A549 (cell line): ENCODE results near the gene ALB. TPM values are rescaled to one million over a fixed set of nuclear protein-coding genes. Genes with fewer than 3 reads are reported as not detected.

Source experiments
- ATAC-seq, 2 experiments: fragments of 200-7000 bp in 1 of 2; fragments of >200 bp in 1 of 2; cut with Nextera tagmentation in 1 of 2; cut with Tn5 transposase in 1 of 2; 3 replicates each; pipeline versions ENCODE4 v1.8.0 to v1.9.1; 2018 to 2020; ENCODE audit warnings: mild to moderate bottlenecking in 1 of 2, moderate library complexity in 1 of 2
- CTCF ChIA-PET: fragments of 300-600 bp; sonication (Branson Sonifier 250); formaldehyde crosslinking; extraction: SDS; loops from one replicate; lab custom pipeline; 2021; ENCODE audit warnings: antibody characterized with exemption, inconsistent platforms; lab: Yijun Ruan, JAX
- POLR2A ChIA-PET: fragments of 350-600 bp; formaldehyde crosslinking; extraction: SDS; loops from one replicate; lab custom pipeline; 2021; ENCODE audit warnings: antibody characterized with exemption, inconsistent platforms; lab: Yijun Ruan, JAX
- DNase-seq, 2 experiments: peaks; one replicate each; pipeline versions ENCODE4 v3.0.0 to v3.0.0-alpha.2; 2011 to 2016; ENCODE audit warnings: low read depth in 1 of 2, low spot score in 1 of 2
- FAIRE-seq: peaks from 2 replicates; lab custom pipeline; 2011; peaks lifted over from hg19 to GRCh38; lab: Jason Lieb, UNC
- H3K27ac ChIP-seq, 2 experiments: fragments of >200 bp; sonication (Bioruptor Twin); formaldehyde crosslinking; 3 replicates each; pipeline ENCODE4 v1.5.1; 2016 to 2017
- H3K4me1 ChIP-seq: fragments of >200 bp; sonication (Bioruptor Twin); formaldehyde crosslinking; 3 replicates; pipeline ENCODE4 v1.6.1; 2016
- H3K4me2 ChIP-seq: fragments of >200 bp; sonication (Bioruptor Twin); formaldehyde crosslinking; 3 replicates; pipeline ENCODE4 v1.6.1; 2016
- H3K4me3 ChIP-seq: fragments of >200 bp; sonication (Bioruptor Twin); formaldehyde crosslinking; 3 replicates; pipeline ENCODE4 v1.5.1; 2016
- H3K9me3 ChIP-seq: fragments of >200 bp; sonication (Bioruptor Twin); formaldehyde crosslinking; 3 replicates; pipeline ENCODE4 v1.6.1; 2016
- BHLHE40 ChIP-seq: IDR thresholded peaks from 2 replicates; pipeline ENCODE4 v1.6.1; 2012; ENCODE audit warnings: low read depth, low read length, inconsistent platforms
- CEBPB ChIP-seq, 2 experiments: fragments of >200 bp in 1 of 2; sonication (Bioruptor Twin) in 1 of 2; formaldehyde crosslinking in 1 of 2; IDR thresholded peaks; 2 replicates each; pipeline ENCODE4 v1.6.1; 2012 to 2016
- EP300 ChIP-seq, 2 experiments: fragments of >200 bp; sonication (Bioruptor Twin); formaldehyde crosslinking; IDR thresholded peaks; 2 replicates in 1 of 2; 3 replicates in 1 of 2; pipeline ENCODE4 v1.6.1; 2016 to 2017
- ESRRA ChIP-seq: fragments of 150-350 bp; IDR thresholded peaks from 2 replicates; pipeline ENCODE4 v1.6.1; 2014; ENCODE audit warnings: mild to moderate bottlenecking, low read length, borderline replicate concordance
- FOSB ChIP-seq: fragments of 250-450 bp; sonication (Bioruptor Pico); IDR thresholded peaks from 2 replicates; pipeline ENCODE4 v1.5.0; 2020; ENCODE audit warnings: mild to moderate bottlenecking, moderate library complexity
- FOSL2 ChIP-seq, 2 experiments: fragments of 450-650 bp in 1 of 2; fragments of >200 bp in 1 of 2; sonication (Bioruptor Twin) in 1 of 2; formaldehyde crosslinking; IDR thresholded peaks; 2 replicates each; pipeline versions ENCODE4 v1.5.0 to v1.6.1; 2016 to 2020; ENCODE audit warnings: mild to moderate bottlenecking in 1 of 2, moderate library complexity in 1 of 2
- GATA3 ChIP-seq: IDR thresholded peaks from 2 replicates; pipeline ENCODE4 v1.6.1; 2012; ENCODE audit warnings: borderline replicate concordance
- HDAC2 ChIP-seq: fragments of 200-600 bp; sonication (generic); IDR thresholded peaks from 2 replicates; pipeline ENCODE4 v1.6.1; 2016
- HEYL ChIP-seq: fragments of 250-450 bp; sonication (Bioruptor Pico); IDR thresholded peaks from 2 replicates; pipeline ENCODE4 v1.8.0; 2021; ENCODE audit warnings: mild to moderate bottlenecking, moderate library complexity
- JUN ChIP-seq, 2 experiments: fragments of >200 bp; sonication (Bioruptor Twin); formaldehyde crosslinking; IDR thresholded peaks; 2 replicates in 1 of 2; 3 replicates in 1 of 2; pipeline ENCODE4 v1.6.1; 2016 to 2017
- JUNB ChIP-seq: fragments of >200 bp; sonication (Bioruptor Twin); formaldehyde crosslinking; IDR thresholded peaks from 2 replicates; pipeline ENCODE4 v1.6.1; 2016
- KDM1A ChIP-seq: fragments of 200-600 bp; sonication (generic); IDR thresholded peaks from 2 replicates; pipeline ENCODE4 v1.6.1; 2016; ENCODE audit warnings: low read depth, mild to moderate bottlenecking
- MAFK ChIP-seq: fragments of 450-650 bp; IDR thresholded peaks from 2 replicates; pipeline ENCODE4 v1.6.1; 2014; ENCODE audit not compliant: partially characterized antibody
- NFE2L2 ChIP-seq: fragments of 150-350 bp; conservative IDR thresholded peaks from 2 replicates; pipeline ENCODE4 v1.6.1; 2014; ENCODE audit warnings: low read length
- NPAS2 ChIP-seq: fragments of 250-450 bp; sonication (Bioruptor Pico); IDR thresholded peaks from 2 replicates; pipeline ENCODE4 v1.8.0; 2022; ENCODE audit warnings: mild to moderate bottlenecking, moderate library complexity, borderline replicate concordance
- RNF2 ChIP-seq: fragments of 200-600 bp; sonication (generic); IDR thresholded peaks from 2 replicates; pipeline ENCODE4 v1.6.1; 2016; ENCODE audit warnings: low read depth, mild to moderate bottlenecking, antibody characterized with exemption, moderate library complexity, borderline replicate concordance
- SMC3 ChIP-seq: fragments of >200 bp; sonication (Bioruptor Twin); formaldehyde crosslinking; IDR thresholded peaks from 3 replicates; pipeline ENCODE4 v1.6.1; 2018; ENCODE audit warnings: inconsistent platforms
- ZC3H11A ChIP-seq: fragments of 450-650 bp; IDR thresholded peaks from 2 replicates; pipeline ENCODE4 v1.6.1; 2014; ENCODE audit warnings: antibody characterized with exemption, mild to moderate bottlenecking
- ZFP36 ChIP-seq: fragments of 450-650 bp; IDR thresholded peaks from 2 replicates; pipeline ENCODE4 v1.6.1; 2014; ENCODE audit warnings: borderline replicate concordance; ENCODE audit not compliant: partially characterized antibody
- WGBS: methylation state at CpG from one replicate; pipeline ENCODE4 v1.1.6; 2017; ENCODE audit errors: missing lambda C conversion rate; 5-methylcytosine and 5-hydroxymethylcytosine counted together
- polyA plus RNA-seq, 4 experiments: library from polyadenylated mRNA; depleted of rRNA in 3 of 4; stranded (reverse); fragments of >200 nt; fragmentation: RNase III in 1 of 4; extraction: RNeasy Plus Mini Kit Qiagen cat#74134 plus additional on column Dnase treatment in 1 of 4; gene quantifications; 2 replicates in 3 of 4; 3 replicates in 1 of 4; pipeline ENCODE4 v1.2.3, GENCODE V29; 2011 to 2017
- TF ChIP-seq, protein P1 (sequence below): fragments of 200-600 bp; sonication (generic); IDR thresholded peaks from 2 replicates; pipeline ENCODE4 v1.6.1; 2016; ENCODE audit warnings: antibody characterized with exemption, mild to moderate bottlenecking, moderate library complexity
- TF ChIP-seq, protein P2 (sequence below): IDR thresholded peaks from 2 replicates; pipeline ENCODE4 v1.6.1; 2012
- TF ChIP-seq, protein P3 (sequence below): fragments of 250-450 bp; sonication (Bioruptor Pico); IDR thresholded peaks from 2 replicates; pipeline ENCODE4 v1.5.0; 2020; ENCODE audit warnings: low read depth, mild to moderate bottlenecking, moderate library complexity
- TF ChIP-seq, protein P4 (sequence below): fragments of 250-450 bp; sonication (Bioruptor Pico); IDR thresholded peaks from 2 replicates; pipeline ENCODE4 v1.5.0; 2021; ENCODE audit warnings: mild to moderate bottlenecking, moderate library complexity, borderline replicate concordance
- TF ChIP-seq, protein P5 (sequence below): IDR thresholded peaks from 2 replicates; pipeline ENCODE4 v1.6.1; 2012
- TF ChIP-seq, protein P6 (sequence below): fragments of 450-650 bp; IDR thresholded peaks from 2 replicates; pipeline ENCODE4 v1.6.1; 2014; ENCODE audit warnings: antibody characterized with exemption
- TF ChIP-seq, protein P7 (sequence below): fragments of 150-350 bp; IDR thresholded peaks from 2 replicates; pipeline ENCODE4 v1.6.1; 2014; ENCODE audit warnings: low read depth, mild to moderate bottlenecking, low read length

The ALB gene
- polyA plus RNA-seq, 2 of the 4 experiments (the other 2 are of a cell fraction), result 0.10 to 0.25 TPM

DNA sequence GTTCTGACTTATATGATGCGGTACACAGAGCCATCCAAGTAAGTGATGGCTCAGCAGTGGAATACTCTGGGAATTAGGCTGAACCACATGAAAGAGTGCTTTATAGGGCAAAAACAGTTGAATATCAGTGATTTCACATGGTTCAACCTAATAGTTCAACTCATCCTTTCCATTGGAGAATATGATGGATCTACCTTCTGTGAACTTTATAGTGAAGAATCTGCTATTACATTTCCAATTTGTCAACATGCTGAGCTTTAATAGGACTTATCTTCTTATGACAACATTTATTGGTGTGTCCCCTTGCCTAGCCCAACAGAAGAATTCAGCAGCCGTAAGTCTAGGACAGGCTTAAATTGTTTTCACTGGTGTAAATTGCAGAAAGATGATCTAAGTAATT, 16.5 kb downstream of the ALB start:
- CTCF ChIA-PET, result no interaction called here
- WGBS, result 91% methylated on average over 2 of the region's 2 CpGs
- ATAC-seq (no peak), DNase-seq (no peak), FAIRE-seq (no peak)
- Histone ChIP-seq H3K27ac (no peak overlapping the region), H3K4me2 (no peak overlapping the region), H3K4me3 (no peak overlapping the region), H3K9me3 (no peaks in the 10 kb centered on the region), H3K4me1 (no peaks in the 10 kb centered on the region)
- TF ChIP-seq ZFP36, result no peak
- no peak for TF ChIP-seq ZC3H11A
- TF ChIP-seq SMC3, result no peak
- TF ChIP-seq JUN (IDR thresholded peaks at IDR 0.05), result no peak
- TF ChIP-seq, protein P1, sequence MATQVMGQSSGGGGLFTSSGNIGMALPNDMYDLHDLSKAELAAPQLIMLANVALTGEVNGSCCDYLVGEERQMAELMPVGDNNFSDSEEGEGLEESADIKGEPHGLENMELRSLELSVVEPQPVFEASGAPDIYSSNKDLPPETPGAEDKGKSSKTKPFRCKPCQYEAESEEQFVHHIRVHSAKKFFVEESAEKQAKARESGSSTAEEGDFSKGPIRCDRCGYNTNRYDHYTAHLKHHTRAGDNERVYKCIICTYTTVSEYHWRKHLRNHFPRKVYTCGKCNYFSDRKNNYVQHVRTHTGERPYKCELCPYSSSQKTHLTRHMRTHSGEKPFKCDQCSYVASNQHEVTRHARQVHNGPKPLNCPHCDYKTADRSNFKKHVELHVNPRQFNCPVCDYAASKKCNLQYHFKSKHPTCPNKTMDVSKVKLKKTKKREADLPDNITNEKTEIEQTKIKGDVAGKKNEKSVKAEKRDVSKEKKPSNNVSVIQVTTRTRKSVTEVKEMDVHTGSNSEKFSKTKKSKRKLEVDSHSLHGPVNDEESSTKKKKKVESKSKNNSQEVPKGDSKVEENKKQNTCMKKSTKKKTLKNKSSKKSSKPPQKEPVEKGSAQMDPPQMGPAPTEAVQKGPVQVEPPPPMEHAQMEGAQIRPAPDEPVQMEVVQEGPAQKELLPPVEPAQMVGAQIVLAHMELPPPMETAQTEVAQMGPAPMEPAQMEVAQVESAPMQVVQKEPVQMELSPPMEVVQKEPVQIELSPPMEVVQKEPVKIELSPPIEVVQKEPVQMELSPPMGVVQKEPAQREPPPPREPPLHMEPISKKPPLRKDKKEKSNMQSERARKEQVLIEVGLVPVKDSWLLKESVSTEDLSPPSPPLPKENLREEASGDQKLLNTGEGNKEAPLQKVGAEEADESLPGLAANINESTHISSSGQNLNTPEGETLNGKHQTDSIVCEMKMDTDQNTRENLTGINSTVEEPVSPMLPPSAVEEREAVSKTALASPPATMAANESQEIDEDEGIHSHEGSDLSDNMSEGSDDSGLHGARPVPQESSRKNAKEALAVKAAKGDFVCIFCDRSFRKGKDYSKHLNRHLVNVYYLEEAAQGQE, result no peak
- no peak for TF ChIP-seq HDAC2
- TF ChIP-seq MAFK, result no peak
- TF ChIP-seq GATA3, result no peak
- TF ChIP-seq FOSL2 (IDR thresholded peaks at IDR 0.05), result no peak
- no peak for TF ChIP-seq FOSL2 (CRISPR knock-in tag; IDR thresholded peaks at IDR 0.05)
- TF ChIP-seq, protein P2, sequence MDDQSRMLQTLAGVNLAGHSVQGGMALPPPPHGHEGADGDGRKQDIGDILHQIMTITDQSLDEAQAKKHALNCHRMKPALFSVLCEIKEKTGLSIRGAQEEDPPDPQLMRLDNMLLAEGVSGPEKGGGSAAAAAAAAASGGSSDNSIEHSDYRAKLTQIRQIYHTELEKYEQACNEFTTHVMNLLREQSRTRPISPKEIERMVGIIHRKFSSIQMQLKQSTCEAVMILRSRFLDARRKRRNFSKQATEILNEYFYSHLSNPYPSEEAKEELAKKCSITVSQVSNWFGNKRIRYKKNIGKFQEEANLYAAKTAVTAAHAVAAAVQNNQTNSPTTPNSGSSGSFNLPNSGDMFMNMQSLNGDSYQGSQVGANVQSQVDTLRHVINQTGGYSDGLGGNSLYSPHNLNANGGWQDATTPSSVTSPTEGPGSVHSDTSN, result no peak
- TF ChIP-seq JUNB, result no peak
- no peak for TF ChIP-seq EP300 (IDR thresholded peaks at IDR 0.05)
- TF ChIP-seq, protein P3, sequence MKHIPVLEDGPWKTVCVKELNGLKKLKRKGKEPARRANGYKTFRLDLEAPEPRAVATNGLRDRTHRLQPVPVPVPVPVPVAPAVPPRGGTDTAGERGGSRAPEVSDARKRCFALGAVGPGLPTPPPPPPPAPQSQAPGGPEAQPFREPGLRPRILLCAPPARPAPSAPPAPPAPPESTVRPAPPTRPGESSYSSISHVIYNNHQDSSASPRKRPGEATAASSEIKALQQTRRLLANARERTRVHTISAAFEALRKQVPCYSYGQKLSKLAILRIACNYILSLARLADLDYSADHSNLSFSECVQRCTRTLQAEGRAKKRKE (CRISPR knock-in tag), result no peak
- TF ChIP-seq ESRRA, result no peak
- TF ChIP-seq NFE2L2, result no peak
- no peak for TF ChIP-seq NPAS2 (CRISPR knock-in tag)
- TF ChIP-seq BHLHE40, result no peak
- POLR2A ChIA-PET, result no interaction called here

DNA sequence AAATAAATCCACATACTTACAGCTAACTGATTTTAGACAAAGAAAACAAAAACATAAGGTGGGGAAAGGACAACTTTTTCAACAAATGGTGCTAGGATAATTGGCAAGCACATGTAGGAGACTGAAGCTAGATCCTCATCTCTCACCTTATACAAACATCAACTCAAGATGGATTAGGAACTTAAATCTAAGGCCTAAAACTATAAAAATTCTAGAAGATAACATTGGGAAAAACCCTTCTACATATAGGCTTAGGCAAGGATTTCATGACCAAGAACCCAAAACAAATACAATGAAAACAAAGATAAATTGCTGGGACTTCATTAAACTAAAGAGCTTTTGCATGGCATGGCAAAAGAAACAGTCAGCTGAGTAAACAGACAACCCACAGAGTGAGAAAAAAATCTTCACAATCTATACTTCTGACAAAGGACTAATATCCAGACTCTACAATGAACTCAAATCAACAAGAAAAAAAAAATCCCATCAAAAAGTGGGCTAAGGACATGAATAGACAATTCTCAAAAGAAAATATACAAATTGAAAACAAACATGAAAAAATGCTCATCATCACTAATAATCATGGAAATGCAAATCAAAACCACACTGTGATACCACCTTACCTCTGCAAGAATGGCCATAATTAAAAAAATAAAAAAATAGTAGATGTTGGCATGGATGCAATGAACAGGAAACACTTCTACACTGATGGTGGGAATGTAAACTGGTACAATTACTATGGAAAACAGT, 17.8 kb downstream of the ALB start:
- TF ChIP-seq, protein P4, sequence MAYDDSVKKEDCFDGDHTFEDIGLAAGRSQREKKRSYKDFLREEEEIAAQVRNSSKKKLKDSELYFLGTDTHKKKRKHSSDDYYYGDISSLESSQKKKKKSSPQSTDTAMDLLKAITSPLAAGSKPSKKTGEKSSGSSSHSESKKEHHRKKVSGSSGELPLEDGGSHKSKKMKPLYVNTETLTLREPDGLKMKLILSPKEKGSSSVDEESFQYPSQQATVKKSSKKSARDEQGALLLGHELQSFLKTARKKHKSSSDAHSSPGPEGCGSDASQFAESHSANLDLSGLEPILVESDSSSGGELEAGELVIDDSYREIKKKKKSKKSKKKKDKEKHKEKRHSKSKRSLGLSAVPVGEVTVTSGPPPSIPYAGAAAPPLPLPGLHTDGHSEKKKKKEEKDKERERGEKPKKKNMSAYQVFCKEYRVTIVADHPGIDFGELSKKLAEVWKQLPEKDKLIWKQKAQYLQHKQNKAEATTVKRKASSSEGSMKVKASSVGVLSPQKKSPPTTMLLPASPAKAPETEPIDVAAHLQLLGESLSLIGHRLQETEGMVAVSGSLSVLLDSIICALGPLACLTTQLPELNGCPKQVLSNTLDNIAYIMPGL (CRISPR knock-in tag), result no peak
- TF ChIP-seq, protein P5, sequence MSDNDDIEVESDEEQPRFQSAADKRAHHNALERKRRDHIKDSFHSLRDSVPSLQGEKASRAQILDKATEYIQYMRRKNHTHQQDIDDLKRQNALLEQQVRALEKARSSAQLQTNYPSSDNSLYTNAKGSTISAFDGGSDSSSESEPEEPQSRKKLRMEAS, result no peak
- TF ChIP-seq SMC3, result no peak
- TF ChIP-seq RNF2, result no peak
- TF ChIP-seq FOSB (CRISPR knock-in tag), result no peak
- TF ChIP-seq, protein P6, sequence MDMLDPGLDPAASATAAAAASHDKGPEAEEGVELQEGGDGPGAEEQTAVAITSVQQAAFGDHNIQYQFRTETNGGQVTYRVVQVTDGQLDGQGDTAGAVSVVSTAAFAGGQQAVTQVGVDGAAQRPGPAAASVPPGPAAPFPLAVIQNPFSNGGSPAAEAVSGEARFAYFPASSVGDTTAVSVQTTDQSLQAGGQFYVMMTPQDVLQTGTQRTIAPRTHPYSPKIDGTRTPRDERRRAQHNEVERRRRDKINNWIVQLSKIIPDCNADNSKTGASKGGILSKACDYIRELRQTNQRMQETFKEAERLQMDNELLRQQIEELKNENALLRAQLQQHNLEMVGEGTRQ, result no peak
- TF ChIP-seq FOSL2 (IDR thresholded peaks at IDR 0.05), result no peak
- TF ChIP-seq FOSL2 (CRISPR knock-in tag; IDR thresholded peaks at IDR 0.05), result no peak
- TF ChIP-seq, protein P7, sequence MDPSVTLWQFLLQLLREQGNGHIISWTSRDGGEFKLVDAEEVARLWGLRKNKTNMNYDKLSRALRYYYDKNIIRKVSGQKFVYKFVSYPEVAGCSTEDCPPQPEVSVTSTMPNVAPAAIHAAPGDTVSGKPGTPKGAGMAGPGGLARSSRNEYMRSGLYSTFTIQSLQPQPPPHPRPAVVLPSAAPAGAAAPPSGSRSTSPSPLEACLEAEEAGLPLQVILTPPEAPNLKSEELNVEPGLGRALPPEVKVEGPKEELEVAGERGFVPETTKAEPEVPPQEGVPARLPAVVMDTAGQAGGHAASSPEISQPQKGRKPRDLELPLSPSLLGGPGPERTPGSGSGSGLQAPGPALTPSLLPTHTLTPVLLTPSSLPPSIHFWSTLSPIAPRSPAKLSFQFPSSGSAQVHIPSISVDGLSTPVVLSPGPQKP, result no peak
- TF ChIP-seq CEBPB (IDR thresholded peaks at IDR 0.05), result no peak
- no peak for TF ChIP-seq ZFP36
- TF ChIP-seq KDM1A, result no peak
- no peak for TF ChIP-seq HEYL (CRISPR knock-in tag)
- TF ChIP-seq, all 56 proteins: peak for 0
- Histone ChIP-seq H3K4me1 (no peaks in the 10 kb centered on the region), H3K27ac (no peak overlapping the region), H3K9me3 (no peaks in the 10 kb centered on the region), H3K4me3 (no peak overlapping the region), H3K4me2 (no peak overlapping the region)
- ATAC-seq (no peak), FAIRE-seq (no peak), DNase-seq (no peak)
- ChIA-PET POLR2A (no interaction called here), CTCF (interaction anchor here (1.7 kb wide), 1 partner anchor 25 kb away, joined by 3 read pairs; no protein-coding TSS in a partner anchor)
